GM19467 (cell line): ENCODE results near the gene C16orf92.
"Not testable (repeated sequence)": the region's sequence is repeated elsewhere in the genome, so short reads cannot be mapped to it uniquely, and the experiment has no call there.

Experiments
- ATAC-seq: cut with Tn5 transposase; IDR thresholded peaks from one replicate; pipeline ENCODE4 v1.9.1; 2021; ENCODE audit warnings: mild to moderate bottlenecking, moderate library complexity; ENCODE audit not compliant: unreplicated experiment

Gene C16orf92

GRCh38 chr16:30003670-30004423 lies 19.2 kb upstream of the C16orf92 start:
- ATAC-seq, result no peak

- ATAC-seq, result no peak
Observed at GRCh38 chr16:30004424-30004776, 18.6 kb upstream of the C16orf92 start.

- ATAC-seq, result no peak
Observed at GRCh38 chr16:30004811-30005242, 18.2 kb upstream of the C16orf92 start.

GRCh38 chr16:30005341-30006094 lies 17.5 kb upstream of the C16orf92 start:
- ATAC-seq, result no peak

GRCh38 chr16:30006095-30006473 lies 16.9 kb upstream of the C16orf92 start:
- no peak for ATAC-seq

- ATAC-seq, result no peak
Observed at GRCh38 chr16:30006659-30007377, 16.2 kb upstream of the C16orf92 start.

DNA sequence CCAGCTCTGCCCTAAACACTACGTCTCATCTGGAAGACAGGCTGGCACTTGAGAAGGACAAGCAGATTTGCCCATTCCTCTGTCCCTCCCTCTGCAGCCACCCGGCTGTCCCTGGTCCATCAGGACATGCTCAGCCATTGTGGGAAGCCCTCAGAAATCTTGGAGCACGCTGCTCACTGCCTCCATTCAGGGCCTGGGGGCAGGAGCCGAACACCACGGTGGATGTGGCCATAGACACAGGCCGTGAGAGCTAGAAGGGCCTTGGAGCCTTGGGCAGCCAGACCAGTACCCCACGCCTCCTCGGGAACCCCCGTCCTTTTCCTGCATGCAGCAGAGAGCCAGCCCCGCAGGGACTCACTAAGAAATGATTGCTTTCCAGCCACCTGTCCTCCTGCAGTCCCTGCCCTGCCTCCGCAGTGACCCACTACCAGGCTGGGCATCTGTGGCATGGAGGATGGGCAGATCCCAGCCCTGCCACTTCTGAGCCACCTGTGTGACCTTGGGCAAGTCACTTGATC lies 15.6 kb upstream of the C16orf92 start:
- no peak for ATAC-seq

GRCh38 chr16:30009085-30009862 lies 13.7 kb upstream of the C16orf92 start:
- no peak for ATAC-seq

GRCh38 chr16:30009990-30010843 lies 12.8 kb upstream of the C16orf92 start:
- ATAC-seq, result no peak

DNA sequence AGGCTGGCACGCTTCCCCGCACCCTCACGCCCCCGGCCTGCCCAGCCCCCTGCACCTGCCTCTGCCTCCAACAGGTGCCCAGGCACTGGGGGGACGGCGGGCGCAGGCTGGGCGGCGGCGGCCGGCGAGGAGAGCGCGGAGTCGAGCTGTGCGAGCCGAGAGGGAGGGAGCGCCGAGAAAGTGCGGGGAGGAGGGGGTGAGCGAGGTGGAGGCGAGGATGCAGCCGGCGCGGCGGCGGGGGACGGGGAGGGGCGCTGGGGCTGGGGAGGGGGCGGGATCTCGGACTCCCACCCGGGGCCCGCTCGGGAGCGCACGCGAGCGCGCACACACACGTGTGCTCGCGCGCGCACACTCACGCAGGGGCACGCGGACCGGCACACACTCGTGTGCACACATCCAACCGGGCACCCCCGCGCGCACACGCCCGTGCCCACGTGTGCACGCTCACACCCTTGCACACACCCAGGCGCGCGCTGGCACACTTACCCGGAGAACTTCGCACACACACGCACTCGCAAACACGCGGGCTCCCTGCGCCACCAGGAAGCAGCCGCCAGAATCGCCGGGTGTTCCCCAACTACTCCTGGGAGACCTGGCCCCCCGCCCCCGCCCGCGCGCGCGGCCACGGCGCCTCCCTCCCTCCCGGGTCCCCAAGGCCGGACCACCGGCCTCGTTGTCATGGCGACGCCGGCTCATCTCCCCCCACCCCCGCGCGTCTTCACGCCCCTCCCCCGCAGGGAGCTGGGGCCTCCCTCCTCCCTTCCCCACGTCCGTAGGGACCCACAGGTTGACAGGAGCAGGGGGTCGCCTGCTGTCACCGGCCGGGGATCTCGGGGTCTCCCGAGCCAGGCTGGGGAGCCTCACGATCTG lies 11.9 kb upstream of the C16orf92 start, which contains the start of gene DOC2A:
DOC2A (minus strand) TSS at position 184 of the 870 bp plus-strand sequence. CDS start 805 bp downstream, outside the sequence.
- no peak for ATAC-seq

- no peak for ATAC-seq
Observed at GRCh38 chr16:30011714-30012504, 11.1 kb upstream of the C16orf92 start.

DNA sequence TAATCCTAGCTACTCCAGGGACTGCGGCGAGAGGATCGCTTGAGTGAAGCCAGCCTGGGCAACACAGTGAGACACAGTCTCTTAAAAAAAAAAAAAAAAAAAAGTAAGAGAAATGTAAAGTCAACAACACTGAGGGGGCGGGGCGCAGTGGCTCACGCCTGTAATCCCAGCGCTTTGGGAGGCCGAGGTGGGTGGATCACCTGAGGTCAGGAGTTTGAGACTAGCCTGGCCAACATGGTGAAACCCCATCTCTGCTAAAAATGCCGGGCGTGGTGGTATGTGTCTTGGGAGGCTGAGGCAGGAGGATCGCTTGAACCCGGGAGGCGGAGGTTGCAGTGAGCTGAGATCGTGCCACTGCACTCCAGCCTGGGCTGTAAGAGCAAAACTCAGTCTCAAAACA lies 10.4 kb upstream of the C16orf92 start:
- ATAC-seq, result not testable (repeated sequence)

GRCh38 chr16:30015450-30015849 lies 7.5 kb upstream of the C16orf92 start:
- not testable (repeated sequence) for ATAC-seq

DNA sequence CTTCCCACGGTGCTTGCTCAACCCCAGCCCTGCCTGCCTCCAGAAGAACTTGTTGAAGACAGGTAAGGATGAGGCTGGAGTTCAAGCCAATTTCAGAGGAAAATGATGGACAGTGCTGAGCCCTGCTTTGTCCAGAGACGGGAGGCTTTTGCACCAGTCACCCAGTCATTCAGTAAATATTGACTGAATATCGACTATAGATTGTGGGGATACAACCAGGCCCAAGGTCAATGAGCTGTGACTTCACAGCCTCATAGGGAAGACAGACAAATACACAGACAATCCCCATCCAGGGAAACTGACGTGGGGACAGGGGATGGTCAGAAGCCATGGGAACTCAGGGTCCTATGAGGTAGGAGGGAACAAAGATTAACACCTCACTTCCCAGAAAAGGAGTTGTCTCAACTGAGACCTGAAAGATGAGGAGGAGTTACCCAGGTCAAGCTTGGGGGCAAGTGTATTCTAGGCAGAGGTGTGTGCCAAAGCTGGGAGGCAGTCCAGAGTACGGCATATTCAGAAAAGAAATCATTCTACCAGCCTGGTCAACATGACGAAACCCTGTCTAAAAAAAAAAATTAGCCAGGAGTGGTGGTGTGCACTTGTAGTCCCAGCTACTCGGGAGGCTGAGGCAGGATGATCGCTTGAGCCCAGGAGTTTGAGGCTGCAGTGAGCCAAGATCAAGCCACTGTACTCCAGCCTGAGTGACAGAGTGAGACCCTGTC lies 6.3 kb upstream of the C16orf92 start:
- ATAC-seq, result no peak

DNA sequence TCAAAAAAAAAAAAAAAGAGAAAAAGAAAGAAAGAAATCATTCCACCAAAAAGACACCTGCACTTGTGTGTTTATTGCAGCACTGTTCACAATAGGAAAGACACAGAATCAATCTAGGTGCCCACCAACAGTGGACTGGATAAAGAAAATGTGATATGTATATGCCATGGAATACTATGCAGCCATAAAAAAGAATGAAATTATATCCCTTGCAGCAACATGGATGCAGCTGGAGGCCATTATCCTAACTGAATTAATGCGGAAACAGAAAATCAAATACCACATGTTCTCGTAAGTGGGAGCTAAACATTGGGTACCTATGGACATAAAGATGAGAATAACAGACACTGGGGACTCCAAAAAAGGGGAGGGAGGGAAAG lies 5.7 kb upstream of the C16orf92 start:
- ATAC-seq, result no peak

- not testable (repeated sequence) for ATAC-seq
Observed at GRCh38 chr16:30017937-30018336, 5.1 kb upstream of the C16orf92 start.

- ATAC-seq, result no peak
Observed at GRCh38 chr16:30018731-30019158, 4.3 kb upstream of the C16orf92 start.
